Smooth muscle cell (in vitro differentiated cells): ENCODE results near the gene PREX1. TPM values are rescaled to one million over a fixed set of nuclear protein-coding genes. Genes with fewer than 3 reads are reported as not detected.

ENCODE experiments used
- DNase-seq: peaks from one replicate; lab custom pipeline; 2025; ENCODE audit not compliant: unreplicated experiment; lab: John Stamatoyannopoulos, UW
- H2AFZ ChIP-seq: fragments of 200-600 bp; sonication (generic); 2 replicates; pipeline ENCODE4 v1.6.0; 2016; ENCODE audit warnings: antibody characterized with exemption, low read depth, mild to moderate bottlenecking
- H3F3A ChIP-seq: fragments of 200-600 bp; sonication (generic); 2 replicates; pipeline ENCODE4 v1.6.0; 2017; ENCODE audit warnings: antibody characterized with exemption, low read depth
- H3K27ac ChIP-seq: fragments of 200-600 bp; sonication (generic); 2 replicates; pipeline ENCODE4 v1.5.1; 2016; ENCODE audit warnings: low read depth, mild to moderate bottlenecking
- H3K27me3 ChIP-seq: fragments of 200-600 bp; sonication (generic); 2 replicates; pipeline ENCODE4 v1.6.1; 2016; ENCODE audit warnings: low read depth, mild to moderate bottlenecking
- H3K36me3 ChIP-seq: fragments of 200-600 bp; sonication (generic); 2 replicates; pipeline ENCODE4 v1.5.1; 2016; ENCODE audit warnings: low read depth
- H3K4me1 ChIP-seq: fragments of 200-600 bp; sonication (generic); 2 replicates; pipeline ENCODE4 v1.5.1; 2016; ENCODE audit warnings: low read depth
- H3K4me2 ChIP-seq: fragments of 200-600 bp; sonication (generic); 2 replicates; pipeline ENCODE4 v1.6.0; 2016; ENCODE audit warnings: mild to moderate bottlenecking
- H3K4me3 ChIP-seq: fragments of 200-600 bp; sonication (generic); 2 replicates; pipeline ENCODE4 v1.5.1; 2016; ENCODE audit warnings: mild to moderate bottlenecking
- H3K79me2 ChIP-seq: fragments of 200-600 bp; sonication (generic); 2 replicates; pipeline ENCODE4 v1.6.0; 2016; ENCODE audit warnings: low read depth, mild to moderate bottlenecking
- H3K9ac ChIP-seq: fragments of 200-600 bp; sonication (generic); 2 replicates; pipeline ENCODE4 v1.6.0; 2016; ENCODE audit warnings: low read depth
- H3K9me3 ChIP-seq: fragments of 200-600 bp; sonication (generic); replicated peaks from 2 replicates; pipeline ENCODE4 v1.5.1; 2016; ENCODE audit warnings: low read depth
- H4K20me1 ChIP-seq: fragments of 200-600 bp; sonication (generic); 2 replicates; pipeline ENCODE4 v1.6.0; 2016; ENCODE audit warnings: low read depth
- WGBS: methylation state at CpG from one replicate; pipeline ENCODE4 v1.1.7; 2016; ENCODE audit warnings: low lambda C conversion rate; 5-methylcytosine and 5-hydroxymethylcytosine counted together
- polyA plus RNA-seq: library from polyadenylated mRNA; unstranded; fragments of >200 nt; fragmentation: Nextera tagmentation; extraction: Ambion mirVana; gene quantifications from 2 replicates; pipeline ENCODE4 v1.2.1, GENCODE V29; 2016
- total RNA-seq: library from RNA; depleted of rRNA; stranded (reverse); fragments of >200 nt; gene quantifications from 2 replicates; pipeline ENCODE4 v1.2.3, GENCODE V29; 2014
- TF ChIP-seq, protein P1 (sequence below): fragments of 200-600 bp; sonication (generic); IDR thresholded peaks from 2 replicates; pipeline ENCODE4 v1.5.1; 2017; ENCODE audit warnings: borderline replicate concordance, mild to moderate bottlenecking, antibody characterized with exemption; ENCODE audit not compliant: insufficient read depth, poor library complexity, severe bottlenecking

Gene PREX1
- total and polyA plus RNA-seq, 2 experiments from 2014 or later, result 0.04 to 0.30 TPM

GRCh38 chr20:48695255-48695654, 132.5 kb downstream of the PREX1 start:
- H3K4me3 ChIP-seq, result no peak overlapping the region
- no peak overlapping the region for H2AFZ ChIP-seq
- no peaks in the 10 kb centered on the region for H3K36me3 ChIP-seq
- H3K9me3 ChIP-seq, result no peaks in the 10 kb centered on the region
- H3F3A ChIP-seq, result peaks cover 4% of the 10 kb centered on the region
- H3K4me2 ChIP-seq, result peak overlapping the region; percentile 41
- H3K79me2 ChIP-seq, result no peaks in the 10 kb centered on the region
- no peak for DNase-seq
- no peak overlapping the region for H3K9ac ChIP-seq
- no peaks in the 10 kb centered on the region for H3K4me1 ChIP-seq
- TF ChIP-seq, protein P1, sequence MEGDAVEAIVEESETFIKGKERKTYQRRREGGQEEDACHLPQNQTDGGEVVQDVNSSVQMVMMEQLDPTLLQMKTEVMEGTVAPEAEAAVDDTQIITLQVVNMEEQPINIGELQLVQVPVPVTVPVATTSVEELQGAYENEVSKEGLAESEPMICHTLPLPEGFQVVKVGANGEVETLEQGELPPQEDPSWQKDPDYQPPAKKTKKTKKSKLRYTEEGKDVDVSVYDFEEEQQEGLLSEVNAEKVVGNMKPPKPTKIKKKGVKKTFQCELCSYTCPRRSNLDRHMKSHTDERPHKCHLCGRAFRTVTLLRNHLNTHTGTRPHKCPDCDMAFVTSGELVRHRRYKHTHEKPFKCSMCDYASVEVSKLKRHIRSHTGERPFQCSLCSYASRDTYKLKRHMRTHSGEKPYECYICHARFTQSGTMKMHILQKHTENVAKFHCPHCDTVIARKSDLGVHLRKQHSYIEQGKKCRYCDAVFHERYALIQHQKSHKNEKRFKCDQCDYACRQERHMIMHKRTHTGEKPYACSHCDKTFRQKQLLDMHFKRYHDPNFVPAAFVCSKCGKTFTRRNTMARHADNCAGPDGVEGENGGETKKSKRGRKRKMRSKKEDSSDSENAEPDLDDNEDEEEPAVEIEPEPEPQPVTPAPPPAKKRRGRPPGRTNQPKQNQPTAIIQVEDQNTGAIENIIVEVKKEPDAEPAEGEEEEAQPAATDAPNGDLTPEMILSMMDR, result no peak
- no peak overlapping the region for H3K27ac ChIP-seq
- 36% methylated on average over 2 of the region's 2 CpGs for WGBS
- no peaks in the 10 kb centered on the region for H3K27me3 ChIP-seq
- H4K20me1 ChIP-seq, result no peaks in the 10 kb centered on the region

- no peaks in the 10 kb centered on the region for H3K4me1 ChIP-seq
- DNase-seq, result no peak
- WGBS, result 90% methylated on average over 7 of the region's 7 CpGs
- H3K4me2 ChIP-seq, result no peak overlapping the region
- no peaks in the 10 kb centered on the region for H3K9me3 ChIP-seq
- H4K20me1 ChIP-seq, result no peaks in the 10 kb centered on the region
- no peaks in the 10 kb centered on the region for H3K79me2 ChIP-seq
- TF ChIP-seq, protein P1, result no peak
- no peaks in the 10 kb centered on the region for H3K27me3 ChIP-seq
- no peak overlapping the region for H3K9ac ChIP-seq
- H3F3A ChIP-seq, result peaks cover 4% of the 10 kb centered on the region
- no peak overlapping the region for H3K27ac ChIP-seq
- H3K36me3 ChIP-seq, result no peaks in the 10 kb centered on the region
- H3K4me3 ChIP-seq, result no peak overlapping the region
- no peak overlapping the region for H2AFZ ChIP-seq
Measured at GRCh38 chr20:48694381-48694865, 133.4 kb downstream of the PREX1 start.

- Histone ChIP-seq H3K79me2 (no peaks in the 10 kb centered on the region), H3K4me3 (no peak overlapping the region), H3K27me3 (no peaks in the 10 kb centered on the region), H2AFZ (no peak overlapping the region), H4K20me1 (no peaks in the 10 kb centered on the region), H3K9ac (no peak overlapping the region), H3K27ac (no peak overlapping the region), H3K4me1 (peaks cover 4% of the 10 kb centered on the region), H3K9me3 (no peaks in the 10 kb centered on the region), H3K36me3 (no peaks in the 10 kb centered on the region), H3K4me2 (no peak overlapping the region), H3F3A (peaks cover 4% of the 10 kb centered on the region)
- DNase-seq, result no peak
- whole genome bisulfite sequencing, result 90% methylated on average over 7 of the region's 7 CpGs
- TF ChIP-seq, protein P1, result no peak
Measured at GRCh38 chr20:48691523-48691922, 136.3 kb downstream of the PREX1 start.

DNA sequence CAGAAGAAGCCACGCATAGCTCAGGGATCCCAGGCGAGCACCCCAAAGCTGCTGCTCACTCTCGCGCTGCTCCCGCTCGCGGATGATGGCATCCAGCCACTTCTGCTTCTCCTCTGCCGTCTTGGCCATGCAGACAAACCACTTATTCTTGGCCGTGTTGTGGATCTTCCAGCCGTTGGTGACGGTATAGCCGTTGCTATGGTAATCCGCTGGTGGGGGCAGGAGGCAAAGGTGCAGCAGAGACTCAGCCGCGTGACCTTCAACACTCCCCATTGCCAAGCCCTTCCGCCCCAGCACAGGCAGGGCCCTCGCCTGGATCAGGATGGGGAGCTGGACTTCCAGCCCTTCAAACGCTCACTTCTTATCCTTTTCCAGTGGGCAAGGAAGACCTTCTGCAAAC, 136.9 kb downstream of the PREX1 start:
- H3K4me1 ChIP-seq, result peaks cover 10% of the 10 kb centered on the region
- no peaks in the 10 kb centered on the region for H3K36me3 ChIP-seq
- H3K79me2 ChIP-seq, result no peaks in the 10 kb centered on the region
- H2AFZ ChIP-seq, result no peak overlapping the region
- DNase-seq, result no peak
- TF ChIP-seq, protein P1, result no peak
- H3K27me3 ChIP-seq, result no peaks in the 10 kb centered on the region
- 93% methylated on average over 18 of the region's 18 CpGs for WGBS
- H3F3A ChIP-seq, result peaks cover 8% of the 10 kb centered on the region
- H3K27ac ChIP-seq, result no peak overlapping the region
- H3K4me2 ChIP-seq, result no peak overlapping the region
- no peaks in the 10 kb centered on the region for H3K9me3 ChIP-seq
- H3K4me3 ChIP-seq, result no peak overlapping the region
- H3K9ac ChIP-seq, result no peak overlapping the region
- no peaks in the 10 kb centered on the region for H4K20me1 ChIP-seq
